WERI-Rb-1 (cell line): ENCODE measurements around the gene TRAPPC2L.

ENCODE experiments used
- DNase-seq: peaks from one replicate; pipeline ENCODE4 v3.0.0-alpha.2; 2020
- H3K27ac ChIP-seq: fragments of 250-450 bp; sonication (Bioruptor Pico); 2 replicates; pipeline ENCODE4 v1.5.1; 2020; ENCODE audit warnings: mild to moderate bottlenecking, moderate library complexity
- H3K27me3 ChIP-seq: fragments of 250-450 bp; sonication (Bioruptor Pico); 2 replicates; pipeline ENCODE4 v1.5.1; 2021; ENCODE audit warnings: mild to moderate bottlenecking, low read depth, moderate library complexity; ENCODE audit not compliant: insufficient read depth, severe bottlenecking
- H3K36me3 ChIP-seq: fragments of 250-450 bp; sonication (Bioruptor Pico); 2 replicates; pipeline ENCODE4 v1.5.1; 2020; ENCODE audit warnings: mild to moderate bottlenecking, moderate library complexity
- H3K4me3 ChIP-seq: 2 replicates; pipeline ENCODE4 v1.5.1; 2011; ENCODE audit warnings: low read depth, mild to moderate bottlenecking, control low read depth, low read length
- H3K9me3 ChIP-seq: fragments of 250-450 bp; sonication (Bioruptor Pico); 2 replicates; pipeline ENCODE4 v1.5.1; 2021; ENCODE audit warnings: mild to moderate bottlenecking, moderate library complexity; ENCODE audit not compliant: severe bottlenecking
- CTCF ChIP-seq: IDR thresholded peaks from 2 replicates; pipeline ENCODE4 v1.5.1; 2011; ENCODE audit warnings: low read depth, mild to moderate bottlenecking, control low read depth, inconsistent platforms, low read length

The TRAPPC2L gene

GRCh38 chr16:88810166-88810911 is 46.6 kb upstream of the TRAPPC2L start:
- Histone ChIP-seq H3K4me3 (peak overlapping the region; percentile 54), H3K36me3 (peaks cover 46% of the 10 kb centered on the region), H3K27me3 (no peaks in the 10 kb centered on the region), H3K27ac (peak overlapping the region; percentile 95), H3K9me3 (no peaks in the 10 kb centered on the region)
- no peak for DNase-seq
- no peak for TF ChIP-seq CTCF

GRCh38 chr16:88810912-88811768 is 45.8 kb upstream of the TRAPPC2L start:
- TF ChIP-seq CTCF: no peak
- Histone ChIP-seq H3K27me3 (no peaks in the 10 kb centered on the region), H3K4me3 (peak overlapping the region; percentile 54), H3K36me3 (peaks cover 40% of the 10 kb centered on the region), H3K9me3 (no peaks in the 10 kb centered on the region), H3K27ac (peak overlapping the region; percentile 95)
- peak; percentile 72 for DNase-seq

- Histone ChIP-seq H3K27me3 (no peaks in the 10 kb centered on the region), H3K36me3 (peaks cover 32% of the 10 kb centered on the region), H3K9me3 (no peaks in the 10 kb centered on the region), H3K27ac (peak within 1 kb of the TSS; percentile 95), H3K4me3 (peak within 1 kb of the TSS; percentile 54)
- peak; percentile 33 for TF ChIP-seq CTCF
- peak; percentile 88 for DNase-seq
Observed at GRCh38 chr16:88811769-88812512, 45.0 kb upstream of the TRAPPC2L start, which contains the start of gene APRT. APRT (minus strand) TSS chr16:88811928; CDS start chr16:88811899, 29 bp downstream.

GRCh38 chr16:88812513-88813268 is 44.2 kb upstream of the TRAPPC2L start:
- no peaks in the 10 kb centered on the region for H3K27me3 ChIP-seq
- peak overlapping the region; percentile 54 for H3K4me3 ChIP-seq
- H3K27ac ChIP-seq: peak overlapping the region; percentile 95
- peak; percentile 39 for DNase-seq
- peaks cover 24% of the 10 kb centered on the region for H3K36me3 ChIP-seq
- H3K9me3 ChIP-seq: no peaks in the 10 kb centered on the region
- TF ChIP-seq CTCF: no peak
